Measurements from ENCODE around the gene RHOBTB3. TPM values are rescaled to one million over a fixed set of nuclear protein-coding genes. Genes with fewer than 3 reads are reported as not detected.

Gene RHOBTB3
- polyA plus RNA-seq, 1 donor = 96.9 TPM

GRCh38 chr5:95713960-95714710, 17.0 kb upstream of the RHOBTB3 start:
- DNase-seq = no peak

- no peak for DNase-seq
Observed at GRCh38 chr5:95715799-95716461, 15.2 kb upstream of the RHOBTB3 start.

GRCh38 chr5:95717439-95717838, 13.7 kb upstream of the RHOBTB3 start:
- DNase-seq = no peak

GRCh38 chr5:95718203-95718602, 12.9 kb upstream of the RHOBTB3 start:
- DNase-seq = no peak

- DNase-seq = no peak
Observed at GRCh38 chr5:95718738-95719137, 12.4 kb upstream of the RHOBTB3 start.

- no peak for DNase-seq
Observed at GRCh38 chr5:95720094-95720786, 10.9 kb upstream of the RHOBTB3 start.

- no peak for DNase-seq
Observed at GRCh38 chr5:95721582-95722295, 9.4 kb upstream of the RHOBTB3 start.

- DNase-seq = no peak
Observed at GRCh38 chr5:95723632-95724369, 7.3 kb upstream of the RHOBTB3 start.

- no peak for DNase-seq
Observed at GRCh38 chr5:95725071-95725820, 5.9 kb upstream of the RHOBTB3 start.

GRCh38 chr5:95725937-95726810, 5.0 kb upstream of the RHOBTB3 start:
- no peak for DNase-seq

- DNase-seq = no peak
Observed at GRCh38 chr5:95726811-95727763, 4.0 kb upstream of the RHOBTB3 start.

- DNase-seq = no peak
Observed at GRCh38 chr5:95727764-95728191, 3.4 kb upstream of the RHOBTB3 start.

- DNase-seq = no peak
Observed at GRCh38 chr5:95728494-95729114, 2.5 kb upstream of the RHOBTB3 start.

- DNase-seq = no peak
Observed at GRCh38 chr5:95729115-95730010, 1.8 kb upstream of the RHOBTB3 start.

GRCh38 chr5:95730011-95730700, 980 bp upstream of the RHOBTB3 start:
- DNase-seq = no peak

- DNase-seq = peak; percentile 63
Observed at GRCh38 chr5:95731571-95732554, 727 bp downstream of the RHOBTB3 start.
